Stimulated activated CD4-positive, alpha-beta T cell treated with anti-CD3 and anti-CD28 coated beads, Interleukin-15, amount 100 ng/mL, for 48 hours (primary cell): ENCODE data around the gene BHLHE40.

ENCODE experiments used
- DNase-seq, 2 donors: peaks; one replicate each; pipeline ENCODE4 v3.0.0-alpha.2; 2020; ENCODE audit warnings: low read depth in 2 of 2

BHLHE40 gene

GRCh38 chr3:4979428-4980228, at the start of gene BHLHE40:
BHLHE40 (plus strand) TSS chr3:4979437; CDS start chr3:4979719, 282 bp downstream.
- no peak for DNase-seq

- no peak for DNase-seq
These were observed 48.7 kb upstream of the BHLHE40 start for GRCh38 chr3:4930501-4930900.

GRCh38 chr3:4934050-4934449, 45.2 kb upstream of the BHLHE40 start:
- DNase-seq: no peak

- DNase-seq: no peak
These were observed 43.9 kb upstream of the BHLHE40 start for GRCh38 chr3:4935347-4935746.

- DNase-seq: no peak
These were observed 42.1 kb upstream of the BHLHE40 start for GRCh38 chr3:4936982-4937614.

GRCh38 chr3:4938281-4938982, 40.8 kb upstream of the BHLHE40 start:
- DNase-seq: no peak

- no peak for DNase-seq
These were observed 40.0 kb upstream of the BHLHE40 start for GRCh38 chr3:4939276-4939675.

GRCh38 chr3:4940985-4941384, 38.3 kb upstream of the BHLHE40 start:
- no peak for DNase-seq

GRCh38 chr3:4943549-4943948, 35.7 kb upstream of the BHLHE40 start:
- no peak for DNase-seq

- DNase-seq: no peak
These were observed 33.9 kb upstream of the BHLHE40 start for GRCh38 chr3:4945324-4945723.

- DNase-seq: no peak
These were observed 32.2 kb upstream of the BHLHE40 start for GRCh38 chr3:4947028-4947427.

GRCh38 chr3:4948395-4948794, 30.8 kb upstream of the BHLHE40 start:
- DNase-seq: no peak

- no peak for DNase-seq
These were observed 30.2 kb upstream of the BHLHE40 start for GRCh38 chr3:4949004-4949403.

- no peak for DNase-seq
These were observed 29.6 kb upstream of the BHLHE40 start for GRCh38 chr3:4949659-4950058.

GRCh38 chr3:4950351-4950784, 28.9 kb upstream of the BHLHE40 start:
- DNase-seq: no peak

- DNase-seq: no peak
These were observed 28.3 kb upstream of the BHLHE40 start for GRCh38 chr3:4950948-4951347.

- no peak for DNase-seq
These were observed 26.1 kb upstream of the BHLHE40 start for GRCh38 chr3:4953119-4953518.

GRCh38 chr3:4954256-4955000, 24.8 kb upstream of the BHLHE40 start:
- DNase-seq: no peak

- DNase-seq: no peak
These were observed 23.1 kb upstream of the BHLHE40 start for GRCh38 chr3:4956099-4956498.

- no peak for DNase-seq
These were observed 22.5 kb upstream of the BHLHE40 start for GRCh38 chr3:4956738-4957137.

- no peak for DNase-seq
These were observed 21.3 kb upstream of the BHLHE40 start for GRCh38 chr3:4957978-4958377.

GRCh38 chr3:4959180-4959579, 20.1 kb upstream of the BHLHE40 start:
- DNase-seq: no peak
